ENCODE measurements around the gene RAMP1.

Gene RAMP1

DNA sequence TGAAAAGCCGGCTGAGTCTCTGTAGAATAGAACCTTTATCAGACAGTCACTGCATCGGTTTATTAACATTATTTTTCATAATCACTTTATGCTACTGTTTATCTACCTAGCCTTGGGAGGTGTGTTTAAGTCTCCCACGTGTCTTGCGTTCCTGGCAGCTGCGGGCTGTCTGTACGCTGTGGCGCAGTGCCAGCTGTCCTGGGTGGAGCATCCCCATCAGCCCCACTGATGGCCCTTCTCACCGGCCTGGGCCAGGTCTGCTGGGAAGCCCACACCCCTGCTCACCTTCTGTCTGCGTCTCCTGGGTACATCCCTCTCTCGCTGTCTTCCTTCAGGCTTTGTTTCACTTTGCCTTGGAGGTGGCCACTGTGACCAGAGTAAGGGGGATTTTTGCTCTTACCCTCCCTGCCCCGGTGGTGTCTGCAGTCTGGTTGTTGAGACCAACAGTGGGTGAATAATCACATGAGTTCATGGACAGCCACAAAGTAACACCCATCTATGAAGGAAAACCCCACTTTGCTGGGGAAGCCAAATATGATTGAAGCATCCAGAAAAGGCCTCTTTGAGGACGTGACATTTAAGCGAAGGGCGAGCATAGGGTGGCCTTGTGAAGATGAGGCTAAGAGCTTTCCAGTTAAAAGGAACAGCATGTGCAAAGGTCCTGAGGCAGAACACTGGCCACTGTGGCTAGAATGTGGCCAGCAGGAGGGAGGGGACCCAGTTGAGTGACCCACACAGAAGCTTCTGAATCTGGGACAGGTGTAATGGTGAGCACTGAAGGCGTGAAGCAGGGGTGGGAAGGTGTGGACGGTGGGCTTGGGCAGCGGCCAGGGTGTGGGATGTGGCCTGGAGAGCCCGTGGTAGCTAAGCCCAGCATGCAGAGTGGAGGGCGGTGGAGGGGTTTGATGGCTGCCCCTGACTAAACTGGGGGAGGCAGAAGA lies 41.7 kb downstream of the RAMP1 start:
- no peak for TF ChIP-seq TAF1 (IDR thresholded peaks at IDR 0.05; ENCODE audit: borderline replicate concordance, insufficient read depth, low read length)
- TF ChIP-seq, protein P1, sequence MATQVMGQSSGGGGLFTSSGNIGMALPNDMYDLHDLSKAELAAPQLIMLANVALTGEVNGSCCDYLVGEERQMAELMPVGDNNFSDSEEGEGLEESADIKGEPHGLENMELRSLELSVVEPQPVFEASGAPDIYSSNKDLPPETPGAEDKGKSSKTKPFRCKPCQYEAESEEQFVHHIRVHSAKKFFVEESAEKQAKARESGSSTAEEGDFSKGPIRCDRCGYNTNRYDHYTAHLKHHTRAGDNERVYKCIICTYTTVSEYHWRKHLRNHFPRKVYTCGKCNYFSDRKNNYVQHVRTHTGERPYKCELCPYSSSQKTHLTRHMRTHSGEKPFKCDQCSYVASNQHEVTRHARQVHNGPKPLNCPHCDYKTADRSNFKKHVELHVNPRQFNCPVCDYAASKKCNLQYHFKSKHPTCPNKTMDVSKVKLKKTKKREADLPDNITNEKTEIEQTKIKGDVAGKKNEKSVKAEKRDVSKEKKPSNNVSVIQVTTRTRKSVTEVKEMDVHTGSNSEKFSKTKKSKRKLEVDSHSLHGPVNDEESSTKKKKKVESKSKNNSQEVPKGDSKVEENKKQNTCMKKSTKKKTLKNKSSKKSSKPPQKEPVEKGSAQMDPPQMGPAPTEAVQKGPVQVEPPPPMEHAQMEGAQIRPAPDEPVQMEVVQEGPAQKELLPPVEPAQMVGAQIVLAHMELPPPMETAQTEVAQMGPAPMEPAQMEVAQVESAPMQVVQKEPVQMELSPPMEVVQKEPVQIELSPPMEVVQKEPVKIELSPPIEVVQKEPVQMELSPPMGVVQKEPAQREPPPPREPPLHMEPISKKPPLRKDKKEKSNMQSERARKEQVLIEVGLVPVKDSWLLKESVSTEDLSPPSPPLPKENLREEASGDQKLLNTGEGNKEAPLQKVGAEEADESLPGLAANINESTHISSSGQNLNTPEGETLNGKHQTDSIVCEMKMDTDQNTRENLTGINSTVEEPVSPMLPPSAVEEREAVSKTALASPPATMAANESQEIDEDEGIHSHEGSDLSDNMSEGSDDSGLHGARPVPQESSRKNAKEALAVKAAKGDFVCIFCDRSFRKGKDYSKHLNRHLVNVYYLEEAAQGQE (IDR thresholded peaks at IDR 0.05; ENCODE audit: insufficient read depth in 1 of 2, low read depth in 2 of 2, low read length in 2 of 2): no peak
- TF ChIP-seq SIN3A (IDR thresholded peaks at IDR 0.05; ENCODE audit: borderline replicate concordance, insufficient read depth, low read length): no peak
- TF ChIP-seq POLR2AphosphoS5 (IDR thresholded peaks at IDR 0.05; ENCODE audit: low read depth, low read length): no peak
- TF ChIP-seq FOXP2 (optimal IDR thresholded peaks at IDR 0.05; ENCODE audit: borderline replicate concordance, extremely low read depth, extremely low read length, insufficient read depth): no peak

DNA sequence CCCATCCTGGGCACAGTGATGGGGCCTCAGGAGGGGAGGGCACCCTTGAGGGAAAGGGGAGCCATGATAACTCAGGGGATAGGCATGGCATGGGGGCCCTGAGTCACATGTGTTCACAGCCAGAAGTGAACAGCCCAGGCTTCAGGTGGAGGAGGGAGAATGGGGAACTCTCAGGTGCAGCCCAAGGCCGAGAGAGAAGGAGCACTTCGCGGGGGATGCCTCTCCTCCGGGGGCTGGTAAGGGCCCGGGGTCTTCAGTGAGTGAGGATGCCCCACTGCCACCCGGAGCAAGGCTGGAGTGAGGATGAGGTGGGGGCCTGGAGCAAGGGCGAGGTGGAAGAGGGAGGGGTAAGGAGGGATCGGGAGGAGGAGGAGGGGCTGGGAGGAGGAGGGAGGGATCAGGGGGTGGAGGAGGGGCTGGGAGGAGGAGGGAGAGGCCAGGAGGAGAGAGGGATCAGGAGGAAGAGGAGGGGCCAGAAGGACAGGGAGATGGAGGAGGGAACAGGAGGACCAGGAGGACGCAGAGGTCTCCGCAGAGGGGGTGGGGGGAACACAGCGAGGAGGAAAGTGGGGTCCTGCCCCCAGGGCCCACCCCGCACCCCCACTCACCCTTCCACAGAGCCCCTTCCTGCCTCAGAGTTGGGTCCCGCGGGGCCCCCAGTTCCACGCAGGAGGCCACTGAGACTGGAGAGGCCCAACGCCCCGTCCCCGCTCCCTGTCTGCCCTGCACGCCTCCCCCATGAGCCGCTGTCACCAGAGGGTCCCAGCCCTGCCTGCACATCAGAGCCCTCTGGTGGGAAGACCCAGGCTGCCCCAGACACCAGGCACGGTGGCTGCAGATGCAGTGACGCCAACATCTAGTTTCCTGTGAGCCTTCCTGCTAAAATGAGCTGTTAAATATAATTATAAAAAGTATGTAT lies 42.8 kb downstream of the RAMP1 start:
- TF ChIP-seq FOXP2 (optimal IDR thresholded peaks at IDR 0.05; ENCODE audit: borderline replicate concordance, extremely low read depth, extremely low read length, insufficient read depth) (no peak), POLR2AphosphoS5 (IDR thresholded peaks at IDR 0.05; ENCODE audit: low read depth, low read length) (no peak)
- TF ChIP-seq, protein P1 (IDR thresholded peaks at IDR 0.05; ENCODE audit: insufficient read depth in 1 of 2, low read depth in 2 of 2, low read length in 2 of 2): no peak

DNA sequence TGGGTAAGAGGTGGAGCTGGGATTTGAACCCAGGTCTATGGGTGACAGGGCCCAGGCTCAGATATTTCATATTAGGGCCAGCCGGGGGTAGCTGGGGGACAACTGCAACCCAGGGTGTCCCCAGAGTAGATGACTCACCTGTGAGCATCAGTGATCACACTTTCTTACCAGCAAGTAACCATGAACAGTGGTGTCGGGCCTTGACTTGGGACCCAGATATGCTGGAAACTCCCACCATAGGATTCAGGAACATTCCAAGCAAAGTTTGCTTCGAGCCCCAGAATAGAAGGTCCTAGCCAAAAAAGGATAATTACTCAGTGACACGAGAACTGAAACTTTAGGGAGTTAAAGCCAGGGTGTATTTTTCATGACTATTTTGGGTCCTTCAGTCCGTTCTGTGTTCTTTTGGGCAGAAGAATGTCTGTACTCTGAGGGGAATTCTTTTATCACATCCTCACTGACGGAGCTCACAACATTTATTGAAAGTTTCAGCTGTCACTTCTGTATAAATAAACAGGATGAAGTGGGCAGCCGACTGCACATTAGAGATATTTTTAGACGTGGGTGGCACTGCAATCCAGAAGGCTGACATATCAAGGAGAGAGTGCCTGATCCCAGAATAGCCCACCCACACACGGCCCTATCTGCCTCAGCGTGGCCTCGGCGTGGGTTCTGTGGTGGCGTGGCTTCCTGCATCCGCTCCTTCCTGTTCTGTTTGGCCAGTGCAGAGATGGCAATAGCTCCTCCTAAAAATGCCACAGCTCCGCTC lies 45.6 kb downstream of the RAMP1 start:
- no peak for TF ChIP-seq POLR2AphosphoS5 (IDR thresholded peaks at IDR 0.05; ENCODE audit: low read depth, low read length)
- TF ChIP-seq, protein P1 (IDR thresholded peaks at IDR 0.05; ENCODE audit: insufficient read depth in 1 of 2, low read depth in 2 of 2, low read length in 2 of 2): no peak
- no peak for TF ChIP-seq FOXP2 (optimal IDR thresholded peaks at IDR 0.05; ENCODE audit: borderline replicate concordance, extremely low read depth, extremely low read length, insufficient read depth)
- no peak for TF ChIP-seq TAF1 (IDR thresholded peaks at IDR 0.05; ENCODE audit: borderline replicate concordance, insufficient read depth, low read length)
- TF ChIP-seq SIN3A (IDR thresholded peaks at IDR 0.05; ENCODE audit: borderline replicate concordance, insufficient read depth, low read length): no peak

DNA sequence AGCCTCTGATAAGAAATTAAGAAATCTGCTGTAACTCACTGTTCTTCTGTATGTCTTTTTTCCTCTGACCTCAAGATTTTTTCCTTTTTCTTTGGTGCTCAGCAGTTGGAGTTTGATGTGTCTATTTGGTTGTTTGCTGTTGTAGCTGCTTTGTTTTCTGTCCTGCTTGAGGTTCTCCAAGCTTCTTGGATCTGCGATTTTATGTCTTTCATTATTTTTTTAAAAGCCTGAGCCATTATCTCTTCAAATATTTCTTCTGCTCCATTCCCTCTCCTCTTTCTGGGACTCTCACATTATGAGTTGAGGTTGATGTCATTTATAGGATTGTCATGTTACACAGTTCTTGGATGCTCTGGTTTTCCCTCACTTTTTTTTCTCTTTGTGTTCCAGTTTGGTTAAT lies 47.7 kb downstream of the RAMP1 start:
- TF ChIP-seq, protein P1 (IDR thresholded peaks at IDR 0.05; ENCODE audit: insufficient read depth in 1 of 2, low read depth in 2 of 2, low read length in 2 of 2): no peak
- no peak for TF ChIP-seq TAF1 (IDR thresholded peaks at IDR 0.05; ENCODE audit: borderline replicate concordance, insufficient read depth, low read length)
- no peak for TF ChIP-seq POLR2AphosphoS5 (IDR thresholded peaks at IDR 0.05; ENCODE audit: low read depth, low read length)
- TF ChIP-seq SIN3A (IDR thresholded peaks at IDR 0.05; ENCODE audit: borderline replicate concordance, insufficient read depth, low read length): no peak
- no peak for TF ChIP-seq FOXP2 (optimal IDR thresholded peaks at IDR 0.05; ENCODE audit: borderline replicate concordance, extremely low read depth, extremely low read length, insufficient read depth)

All from PFSK-1 (cell line).